ENCODE results near the gene FXYD5.

The FXYD5 gene

DNA sequence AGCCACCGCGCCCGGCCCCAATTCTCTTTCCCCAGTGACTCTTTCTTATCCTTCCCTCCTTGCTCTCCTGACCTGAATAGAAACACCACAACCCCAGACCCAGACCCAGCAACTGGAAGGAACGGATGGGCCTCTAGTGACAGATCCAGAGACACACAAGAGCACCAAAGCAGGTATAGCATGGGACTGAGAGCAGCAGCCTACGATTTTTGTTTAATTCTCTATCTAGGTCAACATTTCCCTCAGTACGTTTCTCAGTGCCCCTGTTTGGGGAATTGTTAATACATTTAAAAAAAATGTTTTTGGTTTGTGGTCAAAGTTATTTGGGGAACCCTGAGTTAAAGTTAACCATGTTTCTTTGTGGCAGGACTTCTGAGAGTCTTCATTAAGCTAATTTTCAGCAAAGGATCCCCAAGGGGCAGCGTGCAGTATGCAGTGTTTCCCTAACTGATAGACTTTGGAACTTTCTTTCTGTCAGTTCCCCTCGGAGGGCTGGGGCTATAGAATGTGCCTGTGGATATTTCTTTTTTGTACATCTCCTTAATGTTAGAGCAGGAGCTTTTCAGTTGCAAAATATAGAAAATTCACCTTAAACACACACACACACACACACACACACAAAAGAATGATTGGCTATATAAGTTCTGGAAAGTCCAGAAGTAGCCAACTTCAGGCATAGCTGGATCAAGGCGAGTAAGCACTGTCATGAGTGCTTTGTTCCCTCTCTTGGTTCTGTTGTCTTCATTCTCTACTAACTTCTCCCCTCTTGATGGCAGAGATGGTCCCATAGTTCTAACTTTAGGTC is 6.3 kb downstream of the FXYD5 start:
- DNase-seq = no peak

DNA sequence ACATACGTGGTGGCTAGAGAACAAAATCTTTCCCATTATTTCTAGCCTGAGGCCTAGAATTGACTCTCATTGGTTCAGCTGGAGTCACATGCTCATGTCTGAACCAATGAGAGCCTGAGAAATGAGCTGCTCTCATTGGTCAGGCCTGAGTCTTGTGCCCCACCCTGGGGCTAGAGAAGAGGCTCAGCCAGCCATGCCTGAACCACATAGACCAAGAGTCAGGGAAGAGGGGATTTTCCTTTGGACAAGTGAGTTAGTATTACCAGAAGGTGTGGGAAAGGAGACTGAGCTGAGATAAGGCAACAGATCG is 6.9 kb downstream of the FXYD5 start:
- no peak for DNase-seq

DNA sequence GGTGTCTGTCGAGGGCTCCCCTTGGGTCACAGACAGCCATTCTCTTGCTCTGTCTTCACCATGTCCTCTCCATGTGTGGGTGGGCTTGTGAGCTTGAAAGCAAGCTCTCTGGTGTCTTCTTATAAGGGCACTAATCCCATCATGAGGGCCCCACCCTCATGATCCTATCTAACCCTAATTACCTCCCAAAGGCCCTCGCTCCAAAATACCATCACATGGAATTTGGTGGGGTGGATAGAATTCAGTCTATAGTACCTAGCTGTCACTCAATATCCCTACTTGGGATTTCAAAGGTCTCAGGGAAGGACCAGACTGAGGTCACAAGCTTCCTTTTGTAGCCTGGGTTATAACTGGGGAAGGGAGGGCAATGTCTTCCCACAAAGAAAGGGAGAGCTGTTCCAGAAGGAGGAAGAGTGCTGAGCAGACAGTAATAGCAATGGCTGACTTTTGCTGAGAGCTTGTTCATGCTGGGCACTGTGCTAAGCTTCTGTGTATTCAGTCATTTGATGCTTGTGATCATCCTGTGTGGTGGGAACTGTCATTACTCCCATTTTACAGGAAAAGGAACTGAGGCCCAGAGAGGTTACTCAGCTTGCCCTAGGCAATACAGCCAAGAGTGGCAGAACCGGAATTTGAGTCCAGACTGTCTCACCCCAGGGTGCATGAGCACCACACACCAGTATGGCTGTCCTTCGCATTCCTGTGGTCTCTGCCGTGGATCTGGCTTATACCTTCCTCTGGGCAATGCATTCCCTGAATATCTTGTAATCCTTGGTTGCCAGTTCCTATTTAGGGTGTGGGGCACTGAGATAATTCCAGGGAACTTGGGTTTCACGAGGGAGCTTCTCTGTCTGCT is 8.2 kb downstream of the FXYD5 start:
- DNase-seq = no peak

- no peak for DNase-seq
Observed at GRCh38 chr19:35164418-35164817, 9.9 kb downstream of the FXYD5 start.

DNA sequence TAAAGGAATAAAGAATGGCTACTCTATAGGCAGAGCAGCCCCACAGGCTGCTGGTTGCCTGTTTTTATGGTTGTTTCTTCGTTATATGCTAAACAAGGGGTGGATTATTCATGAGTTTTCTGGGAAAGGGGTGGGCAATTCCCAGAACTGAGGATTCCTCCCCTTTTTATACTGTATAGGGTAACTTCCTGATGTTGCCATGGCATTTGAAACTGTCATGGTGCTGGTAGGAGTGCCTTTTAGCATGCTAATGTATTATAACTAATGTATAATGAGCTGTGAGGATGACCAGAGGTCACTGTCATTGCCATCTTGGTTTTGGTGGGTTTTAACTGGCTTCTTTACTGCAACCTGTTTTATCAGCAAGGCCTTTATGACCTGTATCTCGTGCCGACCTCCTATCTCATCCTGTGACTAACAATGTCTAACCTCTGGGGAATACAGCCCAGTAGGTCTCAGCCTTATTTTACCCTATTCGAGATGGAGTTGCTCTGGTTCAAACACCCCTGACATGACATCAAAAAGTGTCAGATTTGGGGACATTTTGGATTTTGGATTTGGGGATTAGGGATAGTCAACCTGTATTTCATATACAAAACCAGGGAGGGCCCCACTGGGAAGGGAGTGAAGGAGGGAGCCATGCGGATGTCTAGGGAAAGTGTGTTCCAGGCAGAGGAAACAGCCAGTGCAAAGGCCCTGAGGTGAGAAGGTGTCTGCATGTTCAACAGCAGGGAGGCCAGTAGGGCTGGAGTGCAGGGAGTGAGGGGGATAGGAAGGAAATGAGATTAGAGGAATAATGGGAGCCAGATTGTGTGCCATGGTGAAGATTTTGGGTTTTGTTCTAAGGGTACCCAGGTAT is 10.9 kb downstream of the FXYD5 start:
- no peak for DNase-seq

GRCh38 chr19:35166100-35167063 is 11.8 kb downstream of the FXYD5 start:
- peak; percentile 69 for DNase-seq

DNA sequence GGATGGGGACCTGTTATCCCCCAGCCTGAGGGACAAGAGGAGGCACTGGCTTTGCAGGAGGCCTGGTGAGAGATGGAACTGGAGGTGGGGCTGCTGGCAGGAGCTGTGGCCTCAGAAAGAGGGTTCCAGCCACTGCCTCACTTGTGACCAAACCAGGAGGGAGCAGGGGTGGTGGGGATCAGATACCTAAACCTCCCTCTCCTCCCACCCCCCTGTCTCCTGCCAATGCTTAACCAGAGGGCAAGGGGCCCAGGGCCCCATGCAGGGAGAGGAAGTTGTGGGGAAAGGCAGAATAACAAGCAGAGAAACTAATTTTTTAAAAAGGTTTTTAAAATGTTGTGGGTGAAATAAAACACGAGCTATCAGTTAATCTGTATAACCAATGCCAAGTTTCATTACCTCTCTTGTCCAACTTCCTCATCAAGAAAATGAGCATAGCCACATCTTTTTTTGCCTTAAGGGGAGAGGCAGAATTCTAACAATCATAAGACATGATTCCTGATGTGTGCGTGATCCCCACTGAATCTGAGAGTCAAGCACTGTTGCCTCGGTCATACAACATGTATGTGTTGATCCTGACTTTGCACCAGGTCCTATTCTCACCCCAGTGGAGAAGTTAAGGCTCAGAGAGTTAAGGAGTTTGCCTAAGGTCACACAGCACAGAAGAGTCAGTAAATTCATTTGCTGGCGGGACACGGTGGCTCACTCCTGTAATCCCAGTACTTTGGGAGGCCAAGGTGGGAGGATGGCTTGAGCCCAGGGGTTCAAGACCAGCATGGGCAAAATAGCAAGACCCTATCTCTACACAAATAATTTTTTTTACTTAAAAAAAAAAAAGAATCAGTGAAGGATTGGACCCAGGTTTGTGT is 12.9 kb downstream of the FXYD5 start:
- DNase-seq = peak; percentile 75

- DNase-seq = no peak
Observed at GRCh38 chr19:35168196-35168595, 13.7 kb downstream of the FXYD5 start.

- no peak for DNase-seq
Observed at GRCh38 chr19:35169221-35169995, 14.9 kb downstream of the FXYD5 start.

DNA sequence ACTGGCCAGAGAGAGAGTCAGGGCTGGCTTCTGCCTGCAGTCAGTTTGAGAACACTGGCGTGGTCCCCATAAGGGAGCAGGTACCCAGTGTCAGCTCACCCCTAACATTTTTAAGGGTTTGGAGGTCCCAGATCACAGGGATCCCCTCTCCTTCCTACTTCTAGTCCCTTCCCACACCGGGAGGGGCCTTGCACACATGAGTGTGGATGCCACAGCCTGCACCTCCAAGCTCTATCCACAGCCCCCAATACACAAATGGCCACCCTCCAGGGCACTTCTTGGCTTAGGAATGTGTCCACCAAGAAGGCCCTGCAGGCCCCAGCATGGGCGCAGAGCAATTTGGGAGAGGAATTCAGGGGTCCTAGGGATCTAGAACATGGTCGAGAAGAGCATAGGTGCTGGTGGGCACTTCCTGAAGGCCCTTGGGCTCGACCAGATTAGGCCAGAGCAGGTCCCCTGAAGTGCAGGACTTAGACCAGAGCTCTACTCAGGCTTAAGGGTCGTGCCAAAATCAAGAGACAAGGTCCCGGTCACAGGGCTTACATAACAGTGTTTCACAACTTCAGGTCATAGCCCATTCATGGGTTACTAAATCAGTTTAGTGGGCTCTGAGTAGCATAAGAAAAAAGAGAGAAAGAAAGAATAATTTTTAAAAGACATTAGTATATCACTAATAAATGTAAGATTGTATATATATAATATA is 16.0 kb downstream of the FXYD5 start:
- no peak for DNase-seq

DNA sequence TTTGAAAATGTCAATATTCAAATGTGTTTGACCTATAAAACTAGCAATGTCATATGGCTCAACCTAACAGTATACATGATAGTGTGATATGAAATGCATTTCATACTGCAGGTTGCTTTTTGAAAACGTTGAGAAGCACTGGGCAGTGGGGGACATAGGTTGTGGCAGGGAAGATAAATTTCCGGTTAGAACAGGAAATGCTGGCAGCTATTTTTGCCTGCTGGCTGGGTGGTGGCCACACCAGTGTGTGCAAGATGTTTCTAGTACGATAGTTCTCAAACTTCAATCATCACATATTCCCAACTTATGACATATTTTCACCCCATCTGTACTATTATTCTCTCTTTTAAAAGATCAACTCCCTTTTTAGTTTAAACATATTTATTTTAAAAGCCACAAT is 17.2 kb downstream of the FXYD5 start:
- DNase-seq = no peak

DNA sequence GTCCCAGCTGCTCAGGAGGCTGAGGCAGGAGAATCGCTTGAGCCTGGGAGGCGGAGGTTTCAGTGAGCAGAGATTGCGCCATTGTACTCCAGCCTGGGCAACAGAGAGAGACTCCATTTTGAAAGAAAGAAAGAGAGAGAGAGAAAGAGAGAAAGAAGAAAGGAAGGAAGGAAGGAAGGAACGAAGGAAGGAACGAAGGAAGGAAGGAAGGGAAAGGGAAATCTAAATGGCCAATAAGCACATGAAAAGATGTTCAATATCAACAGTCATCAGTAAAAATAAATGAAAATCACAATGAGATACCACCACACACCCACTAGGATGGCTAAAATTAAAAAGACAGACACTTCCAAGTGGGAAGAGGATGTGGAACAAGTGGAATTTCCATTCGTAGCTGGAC is 19.7 kb downstream of the FXYD5 start:
- DNase-seq = no peak

DNA sequence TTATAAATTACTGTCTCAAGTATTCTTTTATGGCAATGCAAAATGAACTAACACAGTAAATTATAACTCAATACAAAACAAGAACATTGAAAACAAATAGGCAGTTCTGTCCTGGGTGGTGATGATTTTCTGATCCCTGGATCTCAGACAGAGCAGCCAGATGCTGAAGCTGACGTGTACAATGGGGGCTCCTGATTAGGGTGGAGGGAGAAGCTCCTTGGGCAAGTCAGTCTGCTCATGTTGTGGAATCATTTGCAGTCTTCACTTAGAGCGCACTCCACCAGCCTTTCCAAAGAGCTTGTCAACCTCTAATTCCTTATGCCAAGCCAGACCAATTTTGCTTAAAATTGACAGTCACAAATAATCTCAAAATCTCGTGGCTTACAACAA is 21.6 kb downstream of the FXYD5 start:
- no peak for DNase-seq

GRCh38 chr19:35177377-35178274 is 23.1 kb downstream of the FXYD5 start:
- peak; percentile 54 for DNase-seq

- no peak for DNase-seq
Observed at GRCh38 chr19:35178701-35179100, 24.2 kb downstream of the FXYD5 start.

DNA sequence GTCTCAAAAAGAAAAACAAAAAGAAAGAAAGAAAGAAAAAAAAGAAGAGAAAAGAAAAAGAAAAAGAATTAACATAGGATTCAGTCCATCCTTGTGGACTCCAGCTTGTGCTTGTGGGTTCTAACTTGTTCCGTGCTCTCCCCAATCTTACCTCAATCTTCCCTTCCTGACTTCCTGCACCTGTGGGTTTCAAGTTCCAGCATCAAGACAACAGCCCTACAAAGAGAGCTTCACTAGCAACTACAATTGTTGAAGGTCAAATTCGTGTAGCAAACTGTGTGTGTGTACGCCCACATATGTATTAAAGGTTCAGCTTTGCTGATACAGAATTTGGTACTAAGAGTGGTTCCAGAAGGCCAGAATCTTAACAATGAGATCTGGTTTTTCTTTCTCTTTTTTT is 25.3 kb downstream of the FXYD5 start:
- DNase-seq = no peak

DNA sequence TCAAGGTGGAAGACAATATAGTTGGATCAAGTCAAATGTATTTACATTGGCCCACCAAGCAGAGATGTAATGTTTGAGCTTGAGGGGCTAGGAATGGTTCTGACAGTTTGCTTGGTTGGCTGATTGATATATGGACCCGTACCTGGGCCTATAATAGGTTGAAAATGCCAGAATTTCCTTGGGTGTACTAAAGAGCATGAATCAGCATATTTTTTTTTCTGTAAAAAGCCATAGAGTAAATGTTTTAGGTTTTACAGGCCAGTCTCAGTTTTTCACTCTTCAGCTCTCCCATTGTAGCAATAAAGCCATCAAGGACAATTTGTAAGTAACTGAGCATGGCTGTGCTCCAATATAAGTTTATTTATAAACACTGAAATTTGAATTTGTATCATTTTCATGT is 26.9 kb downstream of the FXYD5 start:
- DNase-seq = no peak

GRCh38 chr19:35184267-35184666 is 29.7 kb downstream of the FXYD5 start:
- no peak for DNase-seq

DNA sequence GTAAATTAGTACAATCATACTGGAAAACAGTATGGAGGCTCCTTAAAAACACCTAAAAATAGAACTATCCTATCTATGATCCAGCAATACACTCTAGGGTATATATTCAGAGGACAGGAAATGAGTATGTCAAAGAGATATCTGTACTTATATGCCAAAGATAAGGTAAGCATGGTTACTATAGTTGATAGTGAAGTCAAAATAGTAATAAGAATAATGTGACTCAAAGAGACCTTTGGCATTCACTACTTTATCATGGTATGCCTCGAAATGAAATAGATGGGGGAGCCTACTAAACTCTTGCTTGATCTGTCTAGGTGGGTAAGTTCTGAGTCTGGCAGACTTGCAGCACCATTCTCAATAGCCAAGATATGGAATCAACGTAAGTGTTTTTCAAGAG is 30.3 kb downstream of the FXYD5 start:
- no peak for DNase-seq
